Kidney (tissue), 14 donors: ENCODE data around the gene SERPINI1. TPM values are rescaled to one million over a fixed set of nuclear protein-coding genes. Genes with fewer than 3 reads are reported as not detected.

ENCODE experiments used
- DNase-seq, 5 donors: peaks; one replicate each; pipeline ENCODE4 v3.0.0-alpha.2; 2013 to 2020
- FAIRE-seq: peaks from 2 replicates; lab custom pipeline; 2012; peaks lifted over from hg19 to GRCh38; lab: Jason Lieb, UNC
- H3K27ac ChIP-seq, 2 donors: one replicate each; pipeline ENCODE4 v1.7.0; 2013; ENCODE audit warnings: low read depth in 2 of 2, low read length in 2 of 2, inconsistent platforms in 1 of 2
- H3K27me3 ChIP-seq: one replicate; pipeline ENCODE4 v1.7.1; 2013; ENCODE audit warnings: low read length, inconsistent platforms; ENCODE audit not compliant: control insufficient read depth, insufficient read depth
- H3K36me3 ChIP-seq, 3 donors: one replicate each; pipeline versions ENCODE4 v1.7.0 to v1.7.1; 2013; ENCODE audit warnings: low read length in 3 of 3, control low read depth in 1 of 3, inconsistent platforms in 1 of 3; ENCODE audit not compliant: insufficient read depth in 3 of 3, control insufficient read depth in 2 of 3
- H3K4me1 ChIP-seq, 3 donors: one replicate each; pipeline versions ENCODE4 v1.7.0 to v1.7.1; 2013; ENCODE audit warnings: low read length in 3 of 3, inconsistent platforms in 1 of 3, low read depth in 1 of 3; ENCODE audit not compliant: control insufficient read depth in 2 of 3, insufficient read depth in 2 of 3
- H3K4me3 ChIP-seq, 3 donors: one replicate each; pipeline versions ENCODE4 v1.7.0 to v1.8.1; 2013; ENCODE audit warnings: low read length in 3 of 3, control low read depth in 1 of 3, inconsistent platforms in 1 of 3
- H3K9ac ChIP-seq, 3 donors: one replicate each; pipeline versions ENCODE4 v1.7.0 to v1.7.1; 2013; ENCODE audit warnings: low read length in 3 of 3, control low read depth in 1 of 3, inconsistent platforms in 1 of 3
- H3K9me3 ChIP-seq, 3 donors: one replicate each; pipeline versions ENCODE4 v1.7.0 to v1.7.1; 2013; ENCODE audit warnings: low read length in 3 of 3, control low read depth in 1 of 3, inconsistent platforms in 1 of 3; ENCODE audit not compliant: control insufficient read depth in 2 of 3, insufficient read depth in 1 of 3
- CTCF ChIP-seq: IDR thresholded peaks from 3 replicates; pipeline ENCODE4 v1.5.1; 2012; ENCODE audit warnings: mild to moderate bottlenecking, moderate library complexity, borderline replicate concordance; ENCODE audit not compliant: insufficient read depth; ENCODE audit errors: extremely low read depth
- intact Hi-C: fragments of 100-400 bp; cut with DNase I; formaldehyde crosslinking; loops from one replicate; pipeline ENCODE4 v1.11.1; 2022
- polyA plus RNA-seq: library from polyadenylated mRNA; stranded (reverse); fragments of 350-450 nt; fragmentation: Illumina TruSeq; extraction: RNeasy Lipid Tissue Mini Kit (QIAGEN cat#74804); gene quantifications from one replicate; pipeline ENCODE4 v1.2.3, GENCODE V29; 2014; ENCODE audit warnings: low read depth, low replicate concordance; ENCODE audit not compliant: insufficient read depth
- total RNA-seq: library from RNA; stranded (reverse); fragmentation: NEBNext Ultra II Directional; extraction: Animal tissue kit (Norgen Biotek cat#: 25700); gene quantifications from one replicate; pipeline ENCODE4 v1.2.1, GENCODE V29; 2021
- donor health status: control.
- donor health status: control.
- donor health status: control.
- donor health status: control.
- donor health status: control.
- donor health status: DM: yes; HTN: yes; CAD: no.
- donor health status: Normal renal cell carcinoma (clear cell type).

The SERPINI1 gene
- total and polyA plus RNA-seq, 2 donors from 2014 or later, result 9.5 to 35.3 TPM

- FAIRE-seq, result no peak
- no peak for DNase-seq
- H3K27ac ChIP-seq, result no peak overlapping the region
Observed at GRCh38 chr3:167762296-167762695, 26.8 kb downstream of the SERPINI1 start.

GRCh38 chr3:167772992-167773391 is 37.5 kb downstream of the SERPINI1 start:
- Histone ChIP-seq H3K9me3 (peaks cover 0 to 5% (median 0%) of the 10 kb centered on the region in 3 donors), H3K27ac (no peak overlapping the region), H3K4me3 (no peak overlapping the region), H3K27me3 (no peaks in the 10 kb centered on the region), H3K9ac (no peak overlapping the region), H3K4me1 (no peaks in the 10 kb centered on the region), H3K36me3 (no peaks in the 10 kb centered on the region)
- intact Hi-C loops, result no loop called here
- FAIRE-seq (no peak), DNase-seq (no peak)
- no peak for TF ChIP-seq CTCF

More at GRCh38 chr3:167762296-167762695, 26.8 kb downstream of the SERPINI1 start:
- intact Hi-C loops, result no loop called here
- H3K4me1 ChIP-seq, result no peaks in the 10 kb centered on the region
- no peaks in the 10 kb centered on the region for H3K36me3 ChIP-seq
- H3K9ac ChIP-seq, result no peak overlapping the region
- no peak overlapping the region for H3K4me3 ChIP-seq
- H3K9me3 ChIP-seq, result no peaks in the 10 kb centered on the region
- TF ChIP-seq CTCF, result no peak
- no peaks in the 10 kb centered on the region for H3K27me3 ChIP-seq

GRCh38 chr3:167773584-167773983 is 38.1 kb downstream of the SERPINI1 start:
- FAIRE-seq, result no peak
- TF ChIP-seq CTCF, result no peak
- intact Hi-C loops, result no loop called here

More at GRCh38 chr3:167773584-167773983, 38.1 kb downstream of the SERPINI1 start:
- Histone ChIP-seq H3K9ac (no peak overlapping the region), H3K4me3 (no peak overlapping the region), H3K4me1 (no peaks in the 10 kb centered on the region), H3K27me3 (no peaks in the 10 kb centered on the region), H3K36me3 (no peaks in the 10 kb centered on the region), H3K9me3 (peaks cover 0 to 11% (median 0%) of the 10 kb centered on the region in 3 donors), H3K27ac (no peak overlapping the region)
- no peak for DNase-seq
